IMR-90 (cell line): Measurements from ENCODE around the gene LDLRAD4. TPM values are rescaled to one million over a fixed set of nuclear protein-coding genes. Genes with fewer than 3 reads are reported as not detected.

ENCODE experiments used
- ATAC-seq: fragments of 200-7000 bp; cut with Tn5 transposase; 2 replicates; pipeline ENCODE4 v1.9.1; 2020; ENCODE audit warnings: low read depth, mild to moderate bottlenecking, moderate library complexity
- BruUV-seq: library from RNA; stranded (reverse); fragments of 400-500 nt; replicated peaks from 2 replicates; lab custom pipeline; 2021; lab: Mats Ljungman, UMichigan
- CTCF ChIA-PET: fragments of 300-600 bp; formaldehyde crosslinking; extraction: SDS; loops from one replicate; lab custom pipeline; 2021; ENCODE audit warnings: antibody characterized with exemption; lab: Yijun Ruan, JAX
- POLR2A ChIA-PET: fragments of 300-600 bp; sonication (Branson Sonifier 250); formaldehyde crosslinking; loops from one replicate; lab custom pipeline; 2022; ENCODE audit warnings: antibody characterized with exemption; ENCODE audit not compliant: unreplicated experiment; lab: Charles Lee
- DNase-seq: peaks from one replicate; pipeline ENCODE4 v3.0.0; 2013
- H2AFZ ChIP-seq: replicated peaks from 2 replicates; pipeline ENCODE3; 2013; ENCODE audit warnings: low read length, mild to moderate bottlenecking; ENCODE audit not compliant: poor library complexity
- H2AK5ac ChIP-seq: 2 replicates; pipeline ENCODE4 v1.6.1; 2013; ENCODE audit warnings: low read depth, low read length, inconsistent platforms
- H2AK9ac ChIP-seq: replicated peaks from 2 replicates; pipeline ENCODE3; 2013; ENCODE audit warnings: mild to moderate bottlenecking, low read depth, low read length, moderate library complexity; ENCODE audit not compliant: poor library complexity
- H2BK120ac ChIP-seq: 2 replicates; pipeline ENCODE4 v1.6.1; 2013; ENCODE audit warnings: low read depth, low read length, inconsistent platforms
- H2BK15ac ChIP-seq: 3 replicates; pipeline ENCODE4 v1.6.1; 2013; ENCODE audit warnings: low read depth, low read length, inconsistent platforms
- H2BK20ac ChIP-seq: 2 replicates; pipeline ENCODE4 v1.6.1; 2013; ENCODE audit warnings: low read depth, mild to moderate bottlenecking, inconsistent platforms, low read length, moderate library complexity
- H2BK5ac ChIP-seq: 2 replicates; pipeline ENCODE4 v1.6.1; 2013; ENCODE audit warnings: mild to moderate bottlenecking, low read depth, low read length, inconsistent platforms; ENCODE audit not compliant: poor library complexity, severe bottlenecking
- H3K14ac ChIP-seq: replicated peaks from 2 replicates; pipeline ENCODE4 v1.6.1; 2013; ENCODE audit warnings: low read depth, low read length, inconsistent platforms
- H3K18ac ChIP-seq: 2 replicates; pipeline ENCODE4 v1.6.1; 2013; ENCODE audit warnings: low read depth, low read length, control low read depth
- H3K23ac ChIP-seq: 2 replicates; pipeline ENCODE4 v1.6.1; 2013; ENCODE audit warnings: low read depth, low read length, inconsistent platforms
- H3K27ac ChIP-seq: 2 replicates; pipeline ENCODE4 v1.5.1; 2013; ENCODE audit warnings: mild to moderate bottlenecking, control low read depth, low read length; ENCODE audit not compliant: insufficient read depth
- H3K27me3 ChIP-seq: 2 replicates; pipeline ENCODE4 v1.6.1; 2013; ENCODE audit warnings: low read length; ENCODE audit not compliant: control insufficient read depth, insufficient read depth
- H3K36me3 ChIP-seq: 2 replicates; pipeline ENCODE4 v1.6.1; 2013; ENCODE audit warnings: low read length, mixed read lengths; ENCODE audit not compliant: control insufficient read depth, insufficient read depth
- H3K4ac ChIP-seq: 2 replicates; pipeline ENCODE4 v1.6.1; 2013; ENCODE audit warnings: low read depth, low read length, inconsistent platforms
- H3K4me1 ChIP-seq: 2 replicates; pipeline ENCODE4 v1.6.1; 2013; ENCODE audit warnings: low read length, mixed read lengths; ENCODE audit not compliant: control insufficient read depth, insufficient read depth
- H3K4me2 ChIP-seq: 2 replicates; pipeline ENCODE4 v1.6.1; 2013; ENCODE audit warnings: low read depth, mild to moderate bottlenecking, control low read depth, low read length, moderate library complexity
- H3K4me3 ChIP-seq: 2 replicates; pipeline ENCODE4 v1.5.1; 2013; ENCODE audit warnings: low read depth, mild to moderate bottlenecking, control low read depth, low read length, moderate library complexity; ENCODE audit not compliant: insufficient read depth
- H3K56ac ChIP-seq: 2 replicates; pipeline ENCODE4 v1.6.1; 2013; ENCODE audit warnings: low read length, inconsistent platforms; ENCODE audit not compliant: insufficient read depth; ENCODE audit errors: extremely low read depth
- H3K79me1 ChIP-seq, 2 experiments: 2 replicates each; pipeline ENCODE4 v1.6.1; 2013; ENCODE audit warnings: low read length in 2 of 2, inconsistent platforms in 1 of 2, low read depth in 1 of 2
- H3K9ac ChIP-seq: 2 replicates; pipeline ENCODE4 v1.6.1; 2013; ENCODE audit warnings: low read depth, low read length, control low read depth
- H3K9me1 ChIP-seq: 2 replicates; pipeline ENCODE4 v1.6.1; 2013; ENCODE audit warnings: low read length, inconsistent platforms; ENCODE audit not compliant: insufficient read depth
- H3K9me3 ChIP-seq: 2 replicates; pipeline ENCODE4 v1.6.1; 2013; ENCODE audit warnings: low read length; ENCODE audit not compliant: control insufficient read depth, insufficient read depth
- H4K20me1 ChIP-seq: 2 replicates; pipeline ENCODE4 v1.6.1; 2013; ENCODE audit warnings: low read length, inconsistent platforms; ENCODE audit not compliant: insufficient read depth
- H4K5ac ChIP-seq: 2 replicates; pipeline ENCODE4 v1.6.1; 2013; ENCODE audit warnings: mild to moderate bottlenecking, low read depth, low read length, control low read depth
- H4K8ac ChIP-seq, 2 experiments: 2 replicates each; pipeline ENCODE4 v1.6.1; 2013; ENCODE audit warnings: low read depth in 2 of 2, low read length in 2 of 2, control low read depth in 1 of 2, inconsistent platforms in 1 of 2
- H4K91ac ChIP-seq: 2 replicates; pipeline ENCODE4 v1.6.1; 2013; ENCODE audit warnings: low read depth, low read length, inconsistent platforms; ENCODE audit not compliant: insufficient read depth
- BHLHE40 ChIP-seq: fragments of 150-350 bp; IDR thresholded peaks from 2 replicates; pipeline ENCODE4 v1.6.1; 2016; ENCODE audit warnings: mild to moderate bottlenecking, low read depth, low read length
- CEBPB ChIP-seq: IDR thresholded peaks from 2 replicates; pipeline ENCODE4 v1.6.1; 2012; ENCODE audit warnings: low read depth, low read length, improper control_type of control experiment
- CHD1 ChIP-seq: IDR thresholded peaks from 2 replicates; pipeline ENCODE4 v1.6.1; 2012; ENCODE audit warnings: low read depth, low read length, improper control_type of control experiment
- CTCF ChIP-seq: conservative IDR thresholded peaks from 2 replicates; pipeline ENCODE4 v1.5.1; 2012; ENCODE audit warnings: mild to moderate bottlenecking, low read depth, low read length, improper control_type of control experiment
- FOS ChIP-seq: fragments of 150-350 bp; IDR thresholded peaks from 2 replicates; pipeline ENCODE4 v1.6.1; 2016; ENCODE audit warnings: low read depth, low read length
- MAFK ChIP-seq: IDR thresholded peaks from 2 replicates; pipeline ENCODE4 v1.6.1; 2012; ENCODE audit warnings: low read depth, low read length, improper control_type of control experiment
- MAZ ChIP-seq: IDR thresholded peaks from 2 replicates; pipeline ENCODE4 v1.6.1; 2012; ENCODE audit warnings: low read depth, mild to moderate bottlenecking, low read length, improper control_type of control experiment, moderate library complexity, borderline replicate concordance
- MXI1 ChIP-seq: IDR thresholded peaks from 2 replicates; pipeline ENCODE4 v1.6.1; 2012; ENCODE audit warnings: low read depth, mild to moderate bottlenecking, low read length, moderate library complexity, borderline replicate concordance
- NFE2L2 ChIP-seq: fragments of 150-350 bp; IDR thresholded peaks from 2 replicates; pipeline ENCODE4 v1.6.1; 2016; ENCODE audit warnings: low read depth, mild to moderate bottlenecking, low read length
- POLR2A ChIP-seq: IDR thresholded peaks from 2 replicates; pipeline ENCODE4 v1.6.1; 2012; ENCODE audit warnings: mild to moderate bottlenecking, low read depth, low read length
- RAD21 ChIP-seq: IDR thresholded peaks from 2 replicates; pipeline ENCODE4 v1.6.1; 2012; ENCODE audit warnings: low read length, improper control_type of control experiment
- RCOR1 ChIP-seq: IDR thresholded peaks from 2 replicates; pipeline ENCODE4 v1.6.1; 2012; ENCODE audit warnings: mild to moderate bottlenecking, low read length, improper control_type of control experiment; ENCODE audit not compliant: insufficient replicate concordance
- RFX5 ChIP-seq: IDR thresholded peaks from 2 replicates; pipeline ENCODE4 v1.8.0; 2012; ENCODE audit warnings: low read depth, mild to moderate bottlenecking, low read length, moderate library complexity
- SMC3 ChIP-seq: fragments of 150-350 bp; IDR thresholded peaks from 2 replicates; pipeline ENCODE4 v1.6.1; 2016; ENCODE audit warnings: low read depth, mild to moderate bottlenecking, antibody characterized with exemption, low read length, moderate library complexity
- USF2 ChIP-seq: fragments of 150-350 bp; IDR thresholded peaks from 2 replicates; pipeline ENCODE4 v1.6.1; 2017; ENCODE audit warnings: mild to moderate bottlenecking, antibody characterized with exemption, low read length, low read depth
- WGBS, 2 experiments: methylation state at CpG; one replicate each; pipeline versions ENCODE4 v1.1.5 to v1.1.7; 2013; ENCODE audit warnings: missing lambda C conversion rate in 2 of 2; ENCODE audit not compliant: insufficient read length in 1 of 2; ENCODE audit errors: extremely low coverage in 2 of 2; 5-methylcytosine and 5-hydroxymethylcytosine counted together
- dilution Hi-C: fragments of 300-500 bp; cut with HindIII; formaldehyde crosslinking; loops from one replicate; pipeline ENCODE4 v1.14.3; 2018; ENCODE audit warnings: low sequenced_read_pairs; ENCODE audit not compliant: unreplicated experiment
- in situ Hi-C: fragments of 300-500 bp; cut with MboI; formaldehyde crosslinking; loops from 3 replicates; pipeline ENCODE4 v1.14.3; 2019; ENCODE audit warnings: low sequenced_read_pairs, inconsistent platforms, mixed read lengths
- intact Hi-C: fragments of 100-400 bp; cut with micrococcal nuclease; formaldehyde crosslinking; loops from 2 replicates; pipeline ENCODE4 v1.10.0; 2022
- polyA plus RNA-seq, 3 experiments: library from polyadenylated mRNA; depleted of rRNA; stranded (reverse); fragments of >200 nt; gene quantifications; 2 replicates each; pipeline ENCODE4 v1.2.3, GENCODE V29; 2012; ENCODE audit warnings: low replicate concordance in 1 of 3
- total RNA-seq: library from RNA; depleted of rRNA; stranded (reverse); fragments of >200 nt; gene quantifications from 2 replicates; pipeline ENCODE4 v1.2.3, GENCODE V29; 2012
- TF ChIP-seq, protein P1 (sequence below): fragments of 150-350 bp; IDR thresholded peaks from 2 replicates; pipeline ENCODE4 v1.6.1; 2016; ENCODE audit warnings: low read depth, mild to moderate bottlenecking, low read length, moderate library complexity, borderline replicate concordance

The LDLRAD4 gene
- total and polyA plus RNA-seq, 2 of the 4 experiments (the other 2 are of a cell fraction): not detected

DNA sequence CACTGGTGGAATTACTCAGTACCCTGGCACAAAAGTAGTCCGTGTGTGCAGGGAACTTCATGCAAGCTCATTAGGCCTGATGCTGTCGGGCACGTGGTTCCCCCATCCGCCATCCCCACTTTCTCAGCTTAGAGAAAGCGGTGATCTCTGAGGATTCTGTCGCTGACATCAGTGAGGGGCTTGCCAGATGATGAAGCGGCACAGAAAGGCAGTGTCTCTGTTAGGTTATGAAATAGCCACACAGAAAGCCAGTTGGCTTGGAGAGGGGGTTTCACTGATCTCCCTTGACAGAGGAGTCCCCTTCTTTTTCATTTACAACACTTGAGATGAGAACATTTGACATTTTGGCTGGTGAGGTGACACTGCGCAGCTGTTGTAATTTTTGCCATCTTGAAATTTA is 328.1 kb downstream of the LDLRAD4 start:
- Histone ChIP-seq H4K91ac (no peak overlapping the region), H3K9ac (no peak overlapping the region), H4K5ac (no peak overlapping the region), H3K56ac (no peak overlapping the region), H3K9me1 (no peaks in the 10 kb centered on the region), H3K4me1 (no peaks in the 10 kb centered on the region), H3K27ac (no peak overlapping the region), H3K14ac (no peak overlapping the region), H2AFZ (no peak overlapping the region), H3K18ac (no peak overlapping the region), H3K4ac (no peak overlapping the region), H3K4me2 (no peak overlapping the region), H3K4me3 (no peak overlapping the region), H2BK15ac (no peak overlapping the region), H3K27me3 (peaks cover 6% of the 10 kb centered on the region), H3K79me1 (no peaks in the 10 kb centered on the region), H2AK5ac (no peak overlapping the region), H2BK20ac (no peak overlapping the region), H4K8ac (no peak overlapping the region), H3K36me3 (no peaks in the 10 kb centered on the region), H4K20me1 (no peaks in the 10 kb centered on the region), H3K9me3 (no peaks in the 10 kb centered on the region), H2BK120ac (no peak overlapping the region), H3K23ac (no peak overlapping the region), H2BK5ac (no peak overlapping the region), H2AK9ac (no peak overlapping the region)
- no peak for DNase-seq
- no TSS peak for BruUV-seq
- dilution Hi-C loops (no loop called here), in situ Hi-C loops (no loop called here), intact Hi-C loops (no loop called here)
- ATAC-seq: no peak
- WGBS, 2 experiments: no CpG with 5 or more reads among the region's 8 CpGs
- CTCF ChIA-PET: no interaction called here
- no peak for TF ChIP-seq POLR2A
- TF ChIP-seq, protein P1, sequence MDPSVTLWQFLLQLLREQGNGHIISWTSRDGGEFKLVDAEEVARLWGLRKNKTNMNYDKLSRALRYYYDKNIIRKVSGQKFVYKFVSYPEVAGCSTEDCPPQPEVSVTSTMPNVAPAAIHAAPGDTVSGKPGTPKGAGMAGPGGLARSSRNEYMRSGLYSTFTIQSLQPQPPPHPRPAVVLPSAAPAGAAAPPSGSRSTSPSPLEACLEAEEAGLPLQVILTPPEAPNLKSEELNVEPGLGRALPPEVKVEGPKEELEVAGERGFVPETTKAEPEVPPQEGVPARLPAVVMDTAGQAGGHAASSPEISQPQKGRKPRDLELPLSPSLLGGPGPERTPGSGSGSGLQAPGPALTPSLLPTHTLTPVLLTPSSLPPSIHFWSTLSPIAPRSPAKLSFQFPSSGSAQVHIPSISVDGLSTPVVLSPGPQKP: no peak
- TF ChIP-seq FOS: no peak
- no peak for TF ChIP-seq CEBPB
- no peak for TF ChIP-seq MAZ
- no peak for TF ChIP-seq CHD1
- TF ChIP-seq MXI1: no peak
- no peak for TF ChIP-seq RFX5
- no peak for TF ChIP-seq CTCF
- no peak for TF ChIP-seq MAFK
- no peak for TF ChIP-seq RAD21
- no peak for TF ChIP-seq NFE2L2
- TF ChIP-seq RCOR1: no peak
- TF ChIP-seq USF2: no peak
- TF ChIP-seq SMC3: no peak
- TF ChIP-seq BHLHE40: no peak
- POLR2A ChIA-PET: no interaction called here
